LNCaP clone FGC (cell line): ENCODE measurements around the gene FBXO45.
"Not testable (repeated sequence)": the region's sequence is repeated elsewhere in the genome, so short reads cannot be mapped to it uniquely, and the experiment has no call there.

Experiments
- DNase-seq: peaks from one replicate; pipeline ENCODE4 v3.0.0-alpha.2; 2011; ENCODE audit warnings: low read depth
- H3K4me3 ChIP-seq: 2 replicates; pipeline ENCODE4 v1.5.1; 2011; ENCODE audit warnings: mild to moderate bottlenecking, low read depth, low read length, control low read depth
- CTCF ChIP-seq: IDR thresholded peaks from 2 replicates; pipeline ENCODE4 v1.5.1; 2012; ENCODE audit warnings: mild to moderate bottlenecking; ENCODE audit not compliant: control insufficient read depth, insufficient read depth; ENCODE audit errors: extremely low read depth

The FBXO45 gene

GRCh38 chr3:196546537-196546936, 21.9 kb upstream of the FBXO45 start:
- DNase-seq = no peak
- no peak overlapping the region for H3K4me3 ChIP-seq
- no peak for TF ChIP-seq CTCF

- H3K4me3 ChIP-seq = no peak overlapping the region
- TF ChIP-seq CTCF = no peak
- DNase-seq = no peak
These were observed 21.4 kb upstream of the FBXO45 start for GRCh38 chr3:196547067-196547466.

GRCh38 chr3:196549312-196549711, 19.1 kb upstream of the FBXO45 start:
- not testable (repeated sequence) for H3K4me3 ChIP-seq, DNase-seq

GRCh38 chr3:196550172-196550571, 18.3 kb upstream of the FBXO45 start:
- not testable (repeated sequence) for DNase-seq, H3K4me3 ChIP-seq

- TF ChIP-seq CTCF = no peak
- no peak overlapping the region for H3K4me3 ChIP-seq
- DNase-seq = no peak
These were observed 16.2 kb upstream of the FBXO45 start for GRCh38 chr3:196552253-196552652.

- no peak for TF ChIP-seq CTCF
- no peak for DNase-seq
These were observed 14.9 kb upstream of the FBXO45 start for GRCh38 chr3:196553551-196553950.

GRCh38 chr3:196554205-196554604, 14.3 kb upstream of the FBXO45 start:
- no peak overlapping the region for H3K4me3 ChIP-seq
- DNase-seq = no peak
- no peak for TF ChIP-seq CTCF

More at GRCh38 chr3:196553551-196553950, 14.9 kb upstream of the FBXO45 start:
- H3K4me3 ChIP-seq = no peak overlapping the region

- no peak for DNase-seq
These were observed 13.2 kb upstream of the FBXO45 start for GRCh38 chr3:196555295-196555694.

More at GRCh38 chr3:196555295-196555694, 13.2 kb upstream of the FBXO45 start:
- no peak overlapping the region for H3K4me3 ChIP-seq
- TF ChIP-seq CTCF = no peak
